NT2/D1 (cell line): Measurements from ENCODE around the gene GNG7.

Experiments
- SUZ12 ChIP-seq: IDR thresholded peaks from 2 replicates; pipeline ENCODE4 v1.6.1; 2011; ENCODE audit not compliant: insufficient read length, insufficient read depth; ENCODE audit errors: extremely low read depth
- ZNF274 ChIP-seq: IDR thresholded peaks from 2 replicates; pipeline ENCODE4 v1.6.1; 2011; ENCODE audit warnings: mild to moderate bottlenecking, low read depth, low read length

GRCh38 chr19:2610637-2611482, 91.6 kb downstream of the GNG7 start:
- TF ChIP-seq SUZ12: no peak
- TF ChIP-seq ZNF274: no peak
